ENCODE data around the gene TRMT10A.

GRCh38 chr4:99518601-99519295, 45.1 kb downstream of the TRMT10A start:
- TF ChIP-seq POLR2A (IDR thresholded peaks at IDR 0.05; ENCODE audit: low read depth, low read length) (no peak), CTCF (IDR thresholded peaks at IDR 0.05; ENCODE audit: extremely low read depth in 1 of 2, insufficient read depth in 1 of 2, low read depth in 1 of 2, low read length in 2 of 2) (no peak)
